SIG-M5 treated with dmso at 0.1 percent for 504 hours (cell line): Measurements from ENCODE around the gene HES7.
"Not testable (repeated sequence)": the region's sequence is repeated elsewhere in the genome, so short reads cannot be mapped to it uniquely, and the experiment has no call there.

Experiments
- DNase-seq: peaks from one replicate; lab custom pipeline; 2025; ENCODE audit not compliant: unreplicated experiment; lab: John Stamatoyannopoulos, UW

HES7 gene

DNA sequence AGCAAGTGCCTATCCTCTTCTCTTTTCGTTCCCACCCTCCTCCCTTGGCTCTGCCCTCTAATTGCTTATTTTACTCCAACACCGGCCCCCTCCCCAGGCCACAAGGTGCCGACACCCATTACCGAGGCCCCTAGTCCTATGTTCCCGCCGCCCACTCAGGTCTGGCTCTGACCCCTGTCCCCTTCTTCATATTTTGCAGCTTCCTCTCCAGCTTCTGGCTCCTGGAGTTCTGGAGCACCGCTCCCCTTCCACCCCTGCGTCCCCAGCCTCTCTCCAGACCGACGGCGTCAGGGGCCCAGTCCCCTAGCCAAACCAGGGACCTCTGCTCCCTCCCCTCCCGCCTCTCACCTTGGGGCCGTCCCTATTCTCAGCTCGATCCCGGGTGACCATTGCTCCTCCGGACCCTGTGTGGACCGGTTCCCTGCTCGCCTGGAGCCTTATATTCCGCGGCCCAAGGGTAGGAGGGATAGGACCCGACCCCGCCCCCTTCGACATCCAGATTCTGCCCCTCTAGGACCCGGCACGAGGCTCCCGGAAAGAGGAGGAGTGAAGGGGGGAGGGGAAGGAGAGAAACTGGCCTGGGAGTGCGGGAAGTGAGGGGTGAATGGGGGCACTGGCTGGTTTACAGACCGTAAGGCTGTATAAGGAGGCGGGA, at the start of gene HES7:
Gene HES7, minus strand, starts transcription at position 412 of the 655 bp plus-strand sequence. Its CDS starts 22 bp downstream, at position 390.
- DNase-seq = no peak

DNA sequence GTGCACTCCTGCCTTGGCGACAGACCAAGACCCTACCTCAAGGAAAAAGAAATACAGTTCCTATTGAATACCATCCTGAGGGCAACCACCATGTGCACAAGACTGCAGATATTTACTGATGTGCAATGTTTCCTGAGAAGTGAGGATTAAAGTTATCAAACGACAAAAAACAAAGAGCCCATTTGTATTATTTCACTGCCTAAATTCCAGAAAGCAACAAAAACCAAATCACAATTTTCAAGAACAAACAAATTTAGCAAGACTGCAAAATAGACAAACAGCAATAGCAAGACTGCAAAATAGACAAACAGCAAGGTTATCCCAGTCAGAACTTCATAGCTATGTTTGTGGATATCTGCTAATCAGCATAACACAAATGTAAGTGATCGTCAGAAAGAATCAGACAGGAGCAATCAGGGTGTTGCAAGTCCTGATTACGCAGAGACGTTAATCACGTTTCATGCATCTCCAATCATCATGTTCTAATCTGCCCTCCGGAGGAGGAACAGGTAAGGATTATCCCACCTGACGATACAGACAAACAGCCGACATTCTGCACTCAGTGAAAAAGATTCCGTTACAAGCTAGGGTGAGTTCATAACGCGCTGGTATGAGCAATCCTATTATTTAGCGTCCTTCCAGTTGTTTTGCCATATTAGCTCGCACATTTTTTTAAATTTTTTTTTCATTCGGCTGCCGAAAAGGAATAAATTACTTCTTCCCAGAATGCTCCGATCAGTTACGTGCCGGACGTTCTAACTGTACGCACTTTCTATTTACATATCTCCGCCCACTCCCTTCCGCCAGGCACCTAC, 49.4 kb upstream of the HES7 start:
- peak; percentile 96 for DNase-seq

GRCh38 chr17:8170186-8170585, 46.3 kb upstream of the HES7 start:
- DNase-seq = not testable (repeated sequence)

GRCh38 chr17:8167526-8167925, 43.6 kb upstream of the HES7 start:
- DNase-seq = no peak

- no peak for DNase-seq
Observed at GRCh38 chr17:8166731-8167130, 42.8 kb upstream of the HES7 start.

DNA sequence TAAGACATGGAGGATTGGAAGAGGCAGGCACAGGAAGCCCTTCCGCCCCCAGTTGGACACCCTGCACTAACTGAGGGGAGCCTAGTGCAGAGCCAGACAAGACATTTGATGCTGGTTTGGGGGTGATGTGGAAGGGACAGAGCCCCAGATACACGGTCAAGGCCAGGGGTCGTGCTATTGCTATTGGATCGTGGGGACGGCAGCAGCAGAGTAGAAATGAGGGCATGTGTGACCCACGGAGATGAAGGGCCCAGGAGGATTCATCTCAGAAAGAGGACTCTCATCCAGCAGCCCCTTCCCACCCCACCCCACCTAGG, 40.9 kb upstream of the HES7 start:
- no peak for DNase-seq

DNA sequence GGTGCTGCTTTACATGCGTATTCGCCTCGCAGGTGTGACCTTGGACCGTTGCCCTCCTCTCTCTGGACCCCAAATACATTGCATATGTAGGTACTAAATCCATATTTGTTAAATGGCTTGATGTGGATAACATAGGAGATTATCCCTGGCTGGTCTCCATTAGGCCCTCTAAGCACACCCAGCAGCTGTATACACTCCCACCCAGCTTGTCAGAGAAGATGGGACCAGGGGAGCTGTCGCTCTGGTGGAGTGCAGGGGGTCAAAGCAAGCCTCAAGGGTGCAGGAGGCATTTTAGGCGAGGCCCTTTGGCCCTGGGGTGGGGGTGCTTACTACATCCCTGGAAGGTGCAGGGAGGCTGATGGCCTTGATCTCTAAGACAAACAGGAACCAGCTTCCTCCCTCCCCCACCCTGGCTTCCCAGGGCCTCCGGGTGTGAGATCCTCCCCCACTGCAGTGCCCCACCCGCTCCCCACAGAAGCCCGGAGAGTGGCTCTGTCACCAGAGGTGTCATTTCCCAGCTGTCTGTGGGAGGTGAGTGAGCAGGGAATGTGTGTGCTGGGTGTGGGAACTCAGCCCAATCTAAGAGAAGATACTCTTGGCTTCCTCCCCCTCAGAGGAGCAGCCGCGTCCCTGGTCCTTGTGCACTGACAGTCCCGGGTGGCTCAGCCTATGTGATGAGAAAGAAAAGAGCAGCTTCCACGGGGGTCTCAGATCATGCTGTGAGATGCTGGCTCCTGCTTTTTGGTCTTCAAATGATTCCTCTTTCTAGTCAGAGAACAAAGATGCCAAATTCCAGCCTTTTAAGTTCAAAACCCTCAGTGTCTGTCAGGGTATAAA, 40.3 kb upstream of the HES7 start:
- peak; percentile 68 for DNase-seq

DNA sequence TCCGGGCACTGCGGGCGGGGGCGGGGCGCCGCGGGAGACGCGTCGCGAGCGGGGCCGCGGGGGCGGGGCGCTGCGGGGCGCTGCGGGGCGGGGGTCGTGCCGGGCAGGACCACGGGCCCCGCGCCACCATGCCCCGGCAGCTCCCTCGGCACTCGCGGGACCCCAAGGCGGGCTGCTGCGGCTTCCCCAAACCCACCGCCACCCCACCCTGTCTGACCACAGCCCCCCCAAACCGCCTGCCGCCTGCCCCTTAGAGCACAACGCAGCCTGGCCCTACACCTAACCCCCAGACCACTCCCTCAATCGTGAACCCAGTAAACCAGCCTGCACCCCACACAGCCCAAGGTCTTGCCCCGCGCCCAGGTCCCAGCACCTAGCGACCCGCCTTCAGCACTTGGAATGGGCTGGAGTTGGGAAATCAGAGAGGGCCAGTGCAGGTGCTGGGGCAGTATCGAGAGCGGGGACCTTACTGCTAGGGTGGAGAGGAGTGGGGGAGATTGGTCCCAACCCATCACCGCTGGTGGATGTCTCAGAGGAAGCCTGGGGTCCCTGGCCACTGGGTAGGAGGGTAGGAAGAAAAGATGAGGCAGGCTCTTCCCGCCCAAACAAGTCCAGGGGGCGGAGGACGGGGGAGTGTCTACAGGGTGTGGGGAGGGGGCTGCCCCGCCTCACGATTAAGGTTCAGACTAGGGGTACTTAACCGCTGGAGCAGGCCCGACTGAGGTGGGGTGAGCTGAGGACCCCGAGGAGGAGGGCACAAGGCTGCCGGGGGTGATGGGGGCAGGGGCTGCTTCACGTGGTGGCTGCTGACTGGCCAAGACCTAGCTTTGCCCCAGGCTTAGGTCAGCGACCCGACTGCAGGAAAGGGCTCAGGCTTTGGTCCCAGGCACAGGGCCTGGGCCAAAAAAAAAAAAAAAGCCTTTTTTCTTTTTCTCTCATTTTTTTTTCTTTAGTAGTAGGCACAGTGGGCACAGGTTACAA, 39.4 kb upstream of the HES7 start:
- no peak for DNase-seq

GRCh38 chr17:8162233-8162996, 38.5 kb upstream of the HES7 start, which contains the start of gene VAMP2:
Gene VAMP2 (minus strand): TSS chr17:8162948. CDS start chr17:8162879, 69 bp downstream.
- peak; percentile 27 for DNase-seq

- DNase-seq = no peak
Observed at GRCh38 chr17:8161289-8162232, 37.7 kb upstream of the HES7 start.

DNA sequence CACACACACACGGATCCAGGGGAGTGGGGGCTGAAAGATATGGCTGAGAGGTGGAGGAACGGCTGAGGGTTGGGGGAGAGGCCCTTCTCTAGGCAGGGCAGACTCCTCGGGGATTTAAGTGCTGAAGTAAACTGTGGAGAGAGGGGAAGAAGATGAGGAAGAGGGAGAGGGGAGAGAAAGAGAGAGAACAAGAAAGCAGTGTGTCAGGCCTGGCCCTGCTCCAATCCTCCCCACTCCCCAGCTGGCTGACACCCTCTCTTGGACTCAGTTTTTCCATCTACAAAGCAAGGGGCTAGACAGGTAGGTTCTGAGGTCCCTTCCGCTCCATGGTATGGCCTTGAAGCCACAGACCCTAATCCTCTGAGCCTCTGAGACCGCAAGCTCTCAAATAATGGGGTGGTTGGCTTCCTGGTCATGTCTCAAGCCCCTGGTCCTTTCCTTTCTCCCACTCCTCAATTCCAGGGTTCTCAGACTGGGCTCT, 36.9 kb upstream of the HES7 start:
- no peak for DNase-seq

- DNase-seq = no peak
Observed at GRCh38 chr17:8160224-8160577, 36.3 kb upstream of the HES7 start.

- no peak for DNase-seq
Observed at GRCh38 chr17:8159459-8160223, 35.7 kb upstream of the HES7 start.

GRCh38 chr17:8159032-8159400, 35.1 kb upstream of the HES7 start:
- DNase-seq = no peak

- DNase-seq = peak; percentile 91
Observed at GRCh38 chr17:8158267-8159031, 34.5 kb upstream of the HES7 start.

DNA sequence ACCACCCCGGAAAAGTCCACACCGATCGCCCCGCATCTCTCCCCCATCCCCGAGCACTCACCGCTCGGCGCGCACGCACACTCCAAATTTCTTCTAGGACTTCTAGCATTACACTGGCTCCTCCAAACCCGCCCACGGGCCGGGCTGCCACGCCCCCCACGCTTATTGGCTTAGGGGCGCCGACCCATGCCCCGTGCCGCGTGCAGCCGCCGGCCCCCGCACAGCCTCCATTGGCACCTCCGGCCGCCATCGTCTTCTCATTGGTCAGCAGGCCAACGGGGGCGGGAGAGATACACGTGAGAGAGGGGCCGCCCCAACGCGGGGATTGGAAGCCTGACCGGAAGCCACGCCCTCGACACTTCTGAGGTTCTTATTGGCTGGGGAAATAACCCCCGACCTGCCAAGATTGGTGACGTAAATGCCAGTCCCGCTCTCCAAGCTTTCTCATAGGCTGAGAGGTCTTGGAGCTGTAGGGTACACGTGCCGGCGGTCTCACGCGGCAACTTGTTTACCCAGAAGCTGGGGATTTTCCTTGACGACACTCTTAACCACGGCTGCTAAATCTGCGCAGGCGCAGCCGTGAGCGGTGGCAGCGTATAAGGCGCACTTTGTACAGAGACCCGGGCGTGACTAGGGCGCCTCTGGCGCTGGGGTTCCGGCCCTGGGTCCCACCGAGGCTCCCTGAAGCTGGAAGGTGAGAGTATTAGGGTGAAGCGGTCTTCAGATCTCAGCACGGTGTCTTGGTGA, 32.5 kb upstream of the HES7 start:
- peak; percentile 99 for DNase-seq

GRCh38 chr17:8155996-8156245, 32.0 kb upstream of the HES7 start:
- DNase-seq = no peak
